Mucosa of rectum (tissue), 2 donors: ENCODE results near the gene ETV7.
A peak's percentile ranks its signal among the peaks of the same experiment; 100 is the strongest.
"Not testable (repeated sequence)": the region's sequence is repeated elsewhere in the genome, so short reads cannot be mapped to it uniquely, and the experiment has no call there.

Source experiments
- H3K27ac ChIP-seq, 2 donors: one replicate each; pipeline ENCODE4 v1.7.0; 2013; ENCODE audit warnings: inconsistent platforms in 2 of 2, low read depth in 2 of 2, low read length in 2 of 2
- H3K27me3 ChIP-seq, 2 donors: one replicate each; pipeline ENCODE4 v1.7.0; 2013; ENCODE audit warnings: low read length in 2 of 2; ENCODE audit not compliant: control insufficient read depth in 2 of 2, insufficient read depth in 2 of 2
- H3K36me3 ChIP-seq, 2 donors: one replicate each; pipeline ENCODE4 v1.7.0; 2013; ENCODE audit warnings: low read length in 2 of 2; ENCODE audit not compliant: control insufficient read depth in 2 of 2, insufficient read depth in 2 of 2
- H3K4me1 ChIP-seq, 2 donors: one replicate each; pipeline ENCODE4 v1.7.0; 2013; ENCODE audit warnings: low read length in 2 of 2, mild to moderate bottlenecking in 1 of 2; ENCODE audit not compliant: control insufficient read depth in 2 of 2, insufficient read depth in 2 of 2
- H3K4me3 ChIP-seq, 2 donors: one replicate each; pipeline ENCODE4 v1.7.0; 2013; ENCODE audit warnings: low read length in 2 of 2
- H3K9ac ChIP-seq, 2 donors: one replicate each; pipeline ENCODE4 v1.7.0; 2013; ENCODE audit warnings: low read length in 2 of 2, low read depth in 1 of 2, mild to moderate bottlenecking in 1 of 2
- H3K9me3 ChIP-seq, 2 donors: one replicate each; pipeline ENCODE4 v1.7.0; 2013; ENCODE audit warnings: low read length in 2 of 2; ENCODE audit not compliant: control insufficient read depth in 2 of 2
- donor health status: healthy.
- donor health status: Normal muscosa, but diverticular disease.

The ETV7 gene

GRCh38 chr6:36418558-36418957 is 31.1 kb upstream of the ETV7 start:
- no peak overlapping the region for H3K9ac ChIP-seq
- H3K4me1 ChIP-seq, result peaks cover 2 to 6% of the 10 kb centered on the region in 2 donors
- H3K27me3 ChIP-seq, result no peaks in the 10 kb centered on the region
- no peak overlapping the region for H3K27ac ChIP-seq
- no peak overlapping the region for H3K4me3 ChIP-seq
- H3K9me3 ChIP-seq, result no peaks in the 10 kb centered on the region
- no peaks in the 10 kb centered on the region for H3K36me3 ChIP-seq

GRCh38 chr6:36414481-36414880 is 27.0 kb upstream of the ETV7 start:
- no peak overlapping the region for H3K4me3 ChIP-seq
- no peaks in the 10 kb centered on the region for H3K9me3 ChIP-seq
- H3K27me3 ChIP-seq, result no peaks in the 10 kb centered on the region
- H3K4me1 ChIP-seq, result no peaks in the 10 kb centered on the region
- H3K36me3 ChIP-seq, result no peaks in the 10 kb centered on the region
- H3K9ac ChIP-seq, result no peak overlapping the region
- H3K27ac ChIP-seq, result no peak overlapping the region

DNA sequence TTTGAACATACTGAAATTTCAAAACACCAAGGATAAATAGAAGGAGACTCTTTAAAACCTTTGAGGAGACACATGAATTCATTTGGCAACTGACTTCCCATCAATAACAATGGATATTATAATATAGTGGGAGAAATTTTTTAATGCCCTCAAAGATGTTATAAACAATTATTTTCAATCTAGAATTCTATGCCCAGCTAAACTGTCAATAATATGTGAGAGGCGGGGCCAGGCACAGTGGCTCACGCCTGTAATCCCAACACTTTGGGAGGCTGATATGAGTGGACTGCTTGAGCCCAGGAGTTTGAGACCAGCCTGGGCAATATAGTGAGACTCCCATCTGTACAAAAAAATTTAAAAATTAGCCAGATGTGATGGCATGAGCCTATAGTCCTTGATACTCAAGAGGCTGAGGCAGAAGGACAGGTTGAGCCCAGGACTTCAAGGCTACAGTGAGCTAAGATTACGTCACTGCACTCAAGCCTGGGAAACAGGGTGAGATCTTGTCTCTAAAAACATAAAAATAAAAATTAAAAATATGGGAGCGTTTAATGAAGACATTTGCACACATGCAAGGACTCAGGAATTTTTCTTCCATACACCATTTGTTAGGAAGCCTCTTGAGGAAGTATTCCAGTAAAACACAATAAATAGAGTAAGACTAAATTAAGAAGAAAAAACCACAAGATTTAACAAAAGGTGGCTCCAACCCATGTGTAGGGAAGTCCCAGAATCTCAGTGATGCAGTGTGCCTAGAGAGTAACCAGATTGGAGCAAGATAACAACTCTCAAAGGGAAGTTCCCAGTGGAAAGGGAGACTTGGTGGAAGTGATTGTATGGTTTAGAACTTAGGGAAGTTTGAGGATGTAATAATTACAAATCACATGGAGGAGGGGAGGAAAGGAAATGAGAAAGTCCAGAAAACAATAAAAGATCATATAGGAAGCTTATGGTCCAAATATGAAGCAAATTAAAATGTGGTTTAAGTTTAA is 26.3 kb upstream of the ETV7 start:
- Histone ChIP-seq H3K27ac (no peak overlapping the region), H3K4me1 (no peaks in the 10 kb centered on the region), H3K4me3 (no peak overlapping the region), H3K36me3 (no peaks in the 10 kb centered on the region), H3K9ac (no peak overlapping the region), H3K27me3 (no peaks in the 10 kb centered on the region), H3K9me3 (no peaks in the 10 kb centered on the region)

GRCh38 chr6:36409718-36410117 is 22.2 kb upstream of the ETV7 start:
- H3K9me3 ChIP-seq, H3K27ac ChIP-seq, H3K36me3 ChIP-seq, H3K4me3 ChIP-seq, H3K4me1 ChIP-seq, H3K9ac ChIP-seq, H3K27me3 ChIP-seq: not testable (repeated sequence)

DNA sequence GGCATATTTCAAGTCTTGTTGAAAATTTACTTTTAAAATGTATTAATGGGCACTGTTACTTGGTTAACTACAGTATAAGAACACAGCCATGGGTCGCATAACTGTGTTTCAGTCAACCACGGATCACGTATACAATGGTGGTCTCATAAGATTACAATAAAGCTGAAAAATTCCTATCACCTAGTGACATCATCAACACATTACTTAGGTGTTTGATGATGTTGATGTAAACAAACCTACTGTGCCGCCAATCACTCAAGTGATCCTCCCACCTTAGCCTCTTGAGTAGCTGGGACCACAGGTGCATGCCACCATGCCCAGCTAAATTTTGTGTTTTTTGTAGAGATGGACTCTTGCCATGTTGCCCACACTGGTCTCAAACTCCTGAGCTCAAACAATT is 16.7 kb upstream of the ETV7 start:
- no peaks in the 10 kb centered on the region for H3K4me1 ChIP-seq
- no peaks in the 10 kb centered on the region for H3K36me3 ChIP-seq
- H3K9me3 ChIP-seq, result no peaks in the 10 kb centered on the region
- no peak overlapping the region for H3K9ac ChIP-seq
- H3K27ac ChIP-seq, result no peak overlapping the region
- H3K4me3 ChIP-seq, result no peak overlapping the region
- H3K27me3 ChIP-seq, result no peaks in the 10 kb centered on the region

- H3K9me3 ChIP-seq, result no peaks in the 10 kb centered on the region
- H3K9ac ChIP-seq, result no peak overlapping the region
- no peak overlapping the region for H3K27ac ChIP-seq
- H3K36me3 ChIP-seq, result no peaks in the 10 kb centered on the region
- no peaks in the 10 kb centered on the region for H3K4me1 ChIP-seq
- no peak overlapping the region for H3K4me3 ChIP-seq
- no peaks in the 10 kb centered on the region for H3K27me3 ChIP-seq
Measured at GRCh38 chr6:36402481-36402880, 15.0 kb upstream of the ETV7 start.

- no peak overlapping the region for H3K27ac ChIP-seq
- no peaks in the 10 kb centered on the region for H3K9me3 ChIP-seq
- no peak overlapping the region for H3K9ac ChIP-seq
- no peaks in the 10 kb centered on the region for H3K36me3 ChIP-seq
- no peak overlapping the region for H3K4me3 ChIP-seq
- no peaks in the 10 kb centered on the region for H3K27me3 ChIP-seq
- H3K4me1 ChIP-seq, result no peaks in the 10 kb centered on the region
Measured at GRCh38 chr6:36399970-36400369, 12.5 kb upstream of the ETV7 start.

DNA sequence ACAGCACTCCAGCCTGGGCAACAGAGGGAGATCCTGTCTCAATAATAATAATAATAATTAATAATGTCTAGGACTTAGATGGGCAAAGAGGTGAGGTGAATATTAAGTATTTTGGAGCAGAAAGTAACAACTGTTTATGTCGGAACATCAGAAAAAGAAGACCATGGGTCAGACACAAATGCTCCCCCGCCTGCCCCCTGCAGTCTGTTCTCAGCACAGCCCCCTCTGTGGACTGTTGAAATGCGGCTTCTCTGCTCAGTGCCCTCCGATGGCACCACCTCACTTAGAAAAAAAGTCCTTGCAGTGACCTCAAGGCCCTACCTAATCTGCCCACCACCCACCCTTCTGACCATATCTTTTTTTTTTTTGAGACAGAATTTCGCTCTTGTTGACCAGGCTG is 5.2 kb upstream of the ETV7 start:
- Histone ChIP-seq H3K36me3 (no peaks in the 10 kb centered on the region), H3K4me3 (no peak overlapping the region), H3K27me3 (no peaks in the 10 kb centered on the region), H3K9me3 (no peaks in the 10 kb centered on the region), H3K27ac (no peak overlapping the region), H3K4me1 (peaks cover 4 to 6% of the 10 kb centered on the region in 2 donors), H3K9ac (no peak overlapping the region)

- Histone ChIP-seq H3K9me3 (no peaks in the 10 kb centered on the region), H3K27me3 (no peaks in the 10 kb centered on the region), H3K9ac (no peak overlapping the region), H3K27ac (no peak overlapping the region), H3K4me1 (peaks cover 4 to 12% of the 10 kb centered on the region in 2 donors), H3K36me3 (no peaks in the 10 kb centered on the region), H3K4me3 (no peak overlapping the region)
Measured at GRCh38 chr6:36389353-36389752, 1.9 kb upstream of the ETV7 start.

DNA sequence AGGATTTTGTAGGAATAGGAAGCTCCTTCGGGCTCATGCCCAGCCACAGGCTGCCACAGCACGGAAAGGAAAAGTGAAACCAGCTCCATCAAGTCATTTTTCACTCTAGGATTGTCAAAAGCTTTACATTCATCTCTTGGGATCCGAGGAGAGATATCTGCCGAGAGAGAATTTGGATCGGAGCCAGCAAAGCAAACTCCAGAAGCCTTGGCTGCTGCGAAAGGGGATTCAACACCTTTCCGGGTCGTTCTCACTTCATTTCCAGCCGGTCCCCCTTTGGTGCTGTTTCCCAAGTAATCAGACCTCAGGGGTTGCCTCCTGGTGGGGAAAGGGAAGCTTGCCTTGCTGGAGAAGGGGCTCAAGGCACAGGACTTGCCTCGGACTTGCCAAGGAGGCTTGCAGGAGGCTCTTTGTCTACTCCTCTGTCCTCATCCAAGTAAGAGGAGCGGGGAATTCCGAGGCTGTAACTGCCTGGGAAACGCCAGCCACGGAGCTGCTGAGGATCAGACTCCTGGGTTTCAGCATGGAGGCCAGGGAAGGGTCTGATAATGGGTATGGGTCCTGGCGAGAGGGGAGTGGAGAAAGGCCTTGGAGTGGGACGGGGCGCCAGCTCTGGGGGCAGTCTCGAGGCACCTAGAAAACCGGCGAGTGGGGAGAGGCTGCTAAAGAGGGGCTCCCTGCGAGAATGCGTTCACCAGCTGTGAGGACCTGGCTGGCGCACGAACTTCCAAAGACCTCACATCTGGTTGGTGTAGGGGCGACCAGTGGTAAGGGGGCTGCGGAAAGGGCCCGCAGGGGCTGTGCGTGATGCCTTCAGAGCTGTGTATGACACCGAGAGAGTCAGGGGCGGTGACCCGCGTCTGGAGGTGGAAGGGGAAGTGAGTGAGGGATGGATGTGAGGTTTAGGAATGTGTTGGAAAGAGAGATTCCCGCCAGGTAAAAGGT is 702 bp downstream of the ETV7 start:
- H3K27me3 ChIP-seq, result no peaks in the 10 kb centered on the region
- H3K36me3 ChIP-seq, result no peaks in the 10 kb centered on the region
- H3K27ac ChIP-seq, result peak overlapping the region; percentile 49 to 69
- H3K9ac ChIP-seq, result peak overlapping the region; percentile 78 to 86
- peaks cover 4 to 12% of the 10 kb centered on the region in 2 donors for H3K4me1 ChIP-seq
- H3K4me3 ChIP-seq, result peak overlapping the region; percentile 80 to 85
- no peaks in the 10 kb centered on the region for H3K9me3 ChIP-seq
